WTC11 (cell line): ENCODE data around the gene SYTL2.
"Not testable (repeated sequence)": the region's sequence is repeated elsewhere in the genome, so short reads cannot be mapped to it uniquely, and the experiment has no call there.

Source experiments
- ESRRA ChIP-seq: sonication (generic); formaldehyde crosslinking; IDR thresholded peaks from 2 replicates; pipeline ENCODE4 v1.8.1; 2022; ENCODE audit warnings: mild to moderate bottlenecking, missing genetic modification reagents, borderline replicate concordance
- NFE2L1 ChIP-seq: sonication (generic); formaldehyde crosslinking; IDR thresholded peaks from 2 replicates; pipeline ENCODE4 v1.8.1; 2023; ENCODE audit warnings: missing genetic modification reagents
- NFYB ChIP-seq: sonication (generic); formaldehyde crosslinking; conservative IDR thresholded peaks from 2 replicates; pipeline ENCODE4 v1.8.0; 2022; ENCODE audit warnings: low read depth, missing genetic modification reagents
- TF ChIP-seq, protein P1 (sequence below): fragments of 200-600 bp; IDR thresholded peaks from 2 replicates; pipeline ENCODE4 v1.8.0; 2022; ENCODE audit warnings: antibody characterized with exemption
- TF ChIP-seq, protein P2 (sequence below): sonication (generic); formaldehyde crosslinking; IDR thresholded peaks from 2 replicates; pipeline ENCODE4 v1.8.0; 2022; ENCODE audit warnings: mild to moderate bottlenecking, missing genetic modification reagents
- TF ChIP-seq, protein P3 (sequence below): sonication (generic); formaldehyde crosslinking; IDR thresholded peaks from 2 replicates; pipeline ENCODE4 v1.8.1; 2022; ENCODE audit warnings: mild to moderate bottlenecking, moderate library complexity, missing genetic modification reagents

DNA sequence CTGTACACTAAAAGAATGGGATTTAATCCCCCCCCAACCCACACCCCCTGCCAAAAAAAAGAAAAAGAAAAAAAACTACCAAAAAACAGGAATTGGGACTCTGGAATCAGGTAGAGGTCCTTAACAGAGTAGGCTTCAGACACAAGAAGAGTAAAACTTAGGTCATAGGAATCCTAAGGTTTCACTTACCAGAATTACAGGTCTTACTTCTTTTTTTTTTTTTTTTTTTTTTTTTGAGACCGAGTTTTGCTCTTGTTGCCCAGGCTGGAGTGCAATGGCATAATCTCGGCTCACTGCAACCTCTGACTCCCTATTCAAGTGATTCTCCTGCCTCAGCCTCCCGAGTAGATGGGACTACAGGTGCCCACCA lies 33.4 kb downstream of the SYTL2 start:
- TF ChIP-seq, protein P1, sequence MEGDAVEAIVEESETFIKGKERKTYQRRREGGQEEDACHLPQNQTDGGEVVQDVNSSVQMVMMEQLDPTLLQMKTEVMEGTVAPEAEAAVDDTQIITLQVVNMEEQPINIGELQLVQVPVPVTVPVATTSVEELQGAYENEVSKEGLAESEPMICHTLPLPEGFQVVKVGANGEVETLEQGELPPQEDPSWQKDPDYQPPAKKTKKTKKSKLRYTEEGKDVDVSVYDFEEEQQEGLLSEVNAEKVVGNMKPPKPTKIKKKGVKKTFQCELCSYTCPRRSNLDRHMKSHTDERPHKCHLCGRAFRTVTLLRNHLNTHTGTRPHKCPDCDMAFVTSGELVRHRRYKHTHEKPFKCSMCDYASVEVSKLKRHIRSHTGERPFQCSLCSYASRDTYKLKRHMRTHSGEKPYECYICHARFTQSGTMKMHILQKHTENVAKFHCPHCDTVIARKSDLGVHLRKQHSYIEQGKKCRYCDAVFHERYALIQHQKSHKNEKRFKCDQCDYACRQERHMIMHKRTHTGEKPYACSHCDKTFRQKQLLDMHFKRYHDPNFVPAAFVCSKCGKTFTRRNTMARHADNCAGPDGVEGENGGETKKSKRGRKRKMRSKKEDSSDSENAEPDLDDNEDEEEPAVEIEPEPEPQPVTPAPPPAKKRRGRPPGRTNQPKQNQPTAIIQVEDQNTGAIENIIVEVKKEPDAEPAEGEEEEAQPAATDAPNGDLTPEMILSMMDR = not testable (repeated sequence)
- TF ChIP-seq NFE2L1 (CRISPR knock-in tag); NFYB; ESRRA: not testable (repeated sequence)
- TF ChIP-seq, protein P2, sequence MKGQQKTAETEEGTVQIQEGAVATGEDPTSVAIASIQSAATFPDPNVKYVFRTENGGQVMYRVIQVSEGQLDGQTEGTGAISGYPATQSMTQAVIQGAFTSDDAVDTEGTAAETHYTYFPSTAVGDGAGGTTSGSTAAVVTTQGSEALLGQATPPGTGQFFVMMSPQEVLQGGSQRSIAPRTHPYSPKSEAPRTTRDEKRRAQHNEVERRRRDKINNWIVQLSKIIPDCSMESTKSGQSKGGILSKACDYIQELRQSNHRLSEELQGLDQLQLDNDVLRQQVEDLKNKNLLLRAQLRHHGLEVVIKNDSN (CRISPR knock-in tag) = not testable (repeated sequence)
- TF ChIP-seq, protein P3, sequence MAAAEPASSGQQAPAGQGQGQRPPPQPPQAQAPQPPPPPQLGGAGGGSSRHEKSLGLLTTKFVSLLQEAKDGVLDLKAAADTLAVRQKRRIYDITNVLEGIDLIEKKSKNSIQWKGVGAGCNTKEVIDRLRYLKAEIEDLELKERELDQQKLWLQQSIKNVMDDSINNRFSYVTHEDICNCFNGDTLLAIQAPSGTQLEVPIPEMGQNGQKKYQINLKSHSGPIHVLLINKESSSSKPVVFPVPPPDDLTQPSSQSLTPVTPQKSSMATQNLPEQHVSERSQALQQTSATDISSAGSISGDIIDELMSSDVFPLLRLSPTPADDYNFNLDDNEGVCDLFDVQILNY (CRISPR knock-in tag) = not testable (repeated sequence)
